IMR-90 (cell line): ENCODE measurements around the gene VAV3. TPM values are rescaled to one million over a fixed set of nuclear protein-coding genes. Genes with fewer than 3 reads are reported as not detected.

Experiments used
- ATAC-seq: fragments of 200-7000 bp; cut with Tn5 transposase; 2 replicates; pipeline ENCODE4 v1.9.1; 2020; ENCODE audit warnings: low read depth, mild to moderate bottlenecking, moderate library complexity
- BruUV-seq: library from RNA; stranded (reverse); fragments of 400-500 nt; replicated peaks from 2 replicates; lab custom pipeline; 2021; lab: Mats Ljungman, UMichigan
- CTCF ChIA-PET: fragments of 300-600 bp; formaldehyde crosslinking; extraction: SDS; loops from one replicate; lab custom pipeline; 2021; ENCODE audit warnings: antibody characterized with exemption; lab: Yijun Ruan, JAX
- POLR2A ChIA-PET: fragments of 300-600 bp; sonication (Branson Sonifier 250); formaldehyde crosslinking; loops from one replicate; lab custom pipeline; 2022; ENCODE audit warnings: antibody characterized with exemption; ENCODE audit not compliant: unreplicated experiment; lab: Charles Lee
- DNase-seq: peaks from one replicate; pipeline ENCODE4 v3.0.0; 2013
- H2AFZ ChIP-seq: replicated peaks from 2 replicates; pipeline ENCODE3; 2013; ENCODE audit warnings: low read length, mild to moderate bottlenecking; ENCODE audit not compliant: poor library complexity
- H2AK5ac ChIP-seq: 2 replicates; pipeline ENCODE4 v1.6.1; 2013; ENCODE audit warnings: low read depth, low read length, inconsistent platforms
- H2AK9ac ChIP-seq: replicated peaks from 2 replicates; pipeline ENCODE3; 2013; ENCODE audit warnings: mild to moderate bottlenecking, low read depth, low read length, moderate library complexity; ENCODE audit not compliant: poor library complexity
- H2BK120ac ChIP-seq: 2 replicates; pipeline ENCODE4 v1.6.1; 2013; ENCODE audit warnings: low read depth, low read length, inconsistent platforms
- H2BK15ac ChIP-seq: 3 replicates; pipeline ENCODE4 v1.6.1; 2013; ENCODE audit warnings: low read depth, low read length, inconsistent platforms
- H2BK20ac ChIP-seq: 2 replicates; pipeline ENCODE4 v1.6.1; 2013; ENCODE audit warnings: low read depth, mild to moderate bottlenecking, inconsistent platforms, low read length, moderate library complexity
- H2BK5ac ChIP-seq: 2 replicates; pipeline ENCODE4 v1.6.1; 2013; ENCODE audit warnings: mild to moderate bottlenecking, low read depth, low read length, inconsistent platforms; ENCODE audit not compliant: poor library complexity, severe bottlenecking
- H3K14ac ChIP-seq: replicated peaks from 2 replicates; pipeline ENCODE4 v1.6.1; 2013; ENCODE audit warnings: low read depth, low read length, inconsistent platforms
- H3K18ac ChIP-seq: 2 replicates; pipeline ENCODE4 v1.6.1; 2013; ENCODE audit warnings: low read depth, low read length, control low read depth
- H3K23ac ChIP-seq: 2 replicates; pipeline ENCODE4 v1.6.1; 2013; ENCODE audit warnings: low read depth, low read length, inconsistent platforms
- H3K27ac ChIP-seq: 2 replicates; pipeline ENCODE4 v1.5.1; 2013; ENCODE audit warnings: mild to moderate bottlenecking, control low read depth, low read length; ENCODE audit not compliant: insufficient read depth
- H3K27me3 ChIP-seq: 2 replicates; pipeline ENCODE4 v1.6.1; 2013; ENCODE audit warnings: low read length; ENCODE audit not compliant: control insufficient read depth, insufficient read depth
- H3K36me3 ChIP-seq: 2 replicates; pipeline ENCODE4 v1.6.1; 2013; ENCODE audit warnings: low read length, mixed read lengths; ENCODE audit not compliant: control insufficient read depth, insufficient read depth
- H3K4ac ChIP-seq: 2 replicates; pipeline ENCODE4 v1.6.1; 2013; ENCODE audit warnings: low read depth, low read length, inconsistent platforms
- H3K4me1 ChIP-seq: 2 replicates; pipeline ENCODE4 v1.6.1; 2013; ENCODE audit warnings: low read length, mixed read lengths; ENCODE audit not compliant: control insufficient read depth, insufficient read depth
- H3K4me2 ChIP-seq: 2 replicates; pipeline ENCODE4 v1.6.1; 2013; ENCODE audit warnings: low read depth, mild to moderate bottlenecking, control low read depth, low read length, moderate library complexity
- H3K4me3 ChIP-seq: 2 replicates; pipeline ENCODE4 v1.5.1; 2013; ENCODE audit warnings: low read depth, mild to moderate bottlenecking, control low read depth, low read length, moderate library complexity; ENCODE audit not compliant: insufficient read depth
- H3K56ac ChIP-seq: 2 replicates; pipeline ENCODE4 v1.6.1; 2013; ENCODE audit warnings: low read length, inconsistent platforms; ENCODE audit not compliant: insufficient read depth; ENCODE audit errors: extremely low read depth
- H3K79me1 ChIP-seq, 2 experiments: 2 replicates each; pipeline ENCODE4 v1.6.1; 2013; ENCODE audit warnings: low read length in 2 of 2, inconsistent platforms in 1 of 2, low read depth in 1 of 2
- H3K9ac ChIP-seq: 2 replicates; pipeline ENCODE4 v1.6.1; 2013; ENCODE audit warnings: low read depth, low read length, control low read depth
- H3K9me1 ChIP-seq: 2 replicates; pipeline ENCODE4 v1.6.1; 2013; ENCODE audit warnings: low read length, inconsistent platforms; ENCODE audit not compliant: insufficient read depth
- H3K9me3 ChIP-seq: 2 replicates; pipeline ENCODE4 v1.6.1; 2013; ENCODE audit warnings: low read length; ENCODE audit not compliant: control insufficient read depth, insufficient read depth
- H4K20me1 ChIP-seq: 2 replicates; pipeline ENCODE4 v1.6.1; 2013; ENCODE audit warnings: low read length, inconsistent platforms; ENCODE audit not compliant: insufficient read depth
- H4K5ac ChIP-seq: 2 replicates; pipeline ENCODE4 v1.6.1; 2013; ENCODE audit warnings: mild to moderate bottlenecking, low read depth, low read length, control low read depth
- H4K8ac ChIP-seq, 2 experiments: 2 replicates each; pipeline ENCODE4 v1.6.1; 2013; ENCODE audit warnings: low read depth in 2 of 2, low read length in 2 of 2, control low read depth in 1 of 2, inconsistent platforms in 1 of 2
- H4K91ac ChIP-seq: 2 replicates; pipeline ENCODE4 v1.6.1; 2013; ENCODE audit warnings: low read depth, low read length, inconsistent platforms; ENCODE audit not compliant: insufficient read depth
- RCOR1 ChIP-seq: IDR thresholded peaks from 2 replicates; pipeline ENCODE4 v1.6.1; 2012; ENCODE audit warnings: mild to moderate bottlenecking, low read length, improper control_type of control experiment; ENCODE audit not compliant: insufficient replicate concordance
- WGBS, 2 experiments: methylation state at CpG; one replicate each; pipeline versions ENCODE4 v1.1.5 to v1.1.7; 2013; ENCODE audit warnings: missing lambda C conversion rate in 2 of 2; ENCODE audit not compliant: insufficient read length in 1 of 2; ENCODE audit errors: extremely low coverage in 2 of 2; 5-methylcytosine and 5-hydroxymethylcytosine counted together
- dilution Hi-C: fragments of 300-500 bp; cut with HindIII; formaldehyde crosslinking; loops from one replicate; pipeline ENCODE4 v1.14.3; 2018; ENCODE audit warnings: low sequenced_read_pairs; ENCODE audit not compliant: unreplicated experiment
- in situ Hi-C: fragments of 300-500 bp; cut with MboI; formaldehyde crosslinking; loops from 3 replicates; pipeline ENCODE4 v1.14.3; 2019; ENCODE audit warnings: low sequenced_read_pairs, inconsistent platforms, mixed read lengths
- intact Hi-C: fragments of 100-400 bp; cut with micrococcal nuclease; formaldehyde crosslinking; loops from 2 replicates; pipeline ENCODE4 v1.10.0; 2022
- polyA plus RNA-seq, 3 experiments: library from polyadenylated mRNA; depleted of rRNA; stranded (reverse); fragments of >200 nt; gene quantifications; 2 replicates each; pipeline ENCODE4 v1.2.3, GENCODE V29; 2012; ENCODE audit warnings: low replicate concordance in 1 of 3
- total RNA-seq: library from RNA; depleted of rRNA; stranded (reverse); fragments of >200 nt; gene quantifications from 2 replicates; pipeline ENCODE4 v1.2.3, GENCODE V29; 2012

Gene VAV3
- total and polyA plus RNA-seq, 2 of the 4 experiments (the other 2 are of a cell fraction): 0.12 to 0.18 TPM

GRCh38 chr1:107974090-107974489, 9.1 kb upstream of the VAV3 start:
- no peak overlapping the region for H2AFZ ChIP-seq
- H3K4me2 ChIP-seq: no peak overlapping the region
- CTCF ChIA-PET: no interaction called here
- no peak overlapping the region for H3K23ac ChIP-seq
- H4K8ac ChIP-seq: no peak overlapping the region
- POLR2A ChIA-PET: no interaction called here
- no TSS peak for BruUV-seq
- H2BK120ac ChIP-seq: no peak overlapping the region
- ATAC-seq: no peak
- no peak overlapping the region for H3K56ac ChIP-seq
- no peak overlapping the region for H3K27ac ChIP-seq
- no peaks in the 10 kb centered on the region; the same call in 1 of the 2 replicates for H3K27me3 ChIP-seq
- H3K4ac ChIP-seq: no peak overlapping the region
- H2AK5ac ChIP-seq: no peak overlapping the region
- no peaks in the 10 kb centered on the region for H3K9me3 ChIP-seq
- in situ Hi-C loops (no loop called here), intact Hi-C loops (no loop called here), dilution Hi-C loops (no loop called here)
- WGBS, 2 experiments: no CpG with 5 or more reads among the region's 2 CpGs
- H3K14ac ChIP-seq: no peak overlapping the region
- no peak for TF ChIP-seq RCOR1
- no peak for DNase-seq
- no peak overlapping the region for H3K4me3 ChIP-seq
- H2BK15ac ChIP-seq: no peak overlapping the region
- no peak overlapping the region for H2AK9ac ChIP-seq
- no peaks in the 10 kb centered on the region for H3K4me1 ChIP-seq
- no peaks in the 10 kb centered on the region for H4K20me1 ChIP-seq
- no peaks in the 10 kb centered on the region for H3K9me1 ChIP-seq
- no peak overlapping the region for H3K18ac ChIP-seq
- no peak overlapping the region for H4K5ac ChIP-seq
- H3K9ac ChIP-seq: no peak overlapping the region
- H3K36me3 ChIP-seq: no peaks in the 10 kb centered on the region
- H2BK20ac ChIP-seq: no peak overlapping the region
- H2BK5ac ChIP-seq: no peak overlapping the region
- no peaks in the 10 kb centered on the region for H3K79me1 ChIP-seq
- no peak overlapping the region for H4K91ac ChIP-seq
